Neuronal stem cell (in vitro differentiated cells): Measurements from ENCODE around the gene HMG20B. TPM values are rescaled to one million over a fixed set of nuclear protein-coding genes. Genes with fewer than 3 reads are reported as not detected.

ENCODE experiments used
- DNase-seq: peaks from one replicate; pipeline ENCODE4 v3.0.0-alpha.2; 2013; ENCODE audit warnings: low spot score
- H2AFZ ChIP-seq: one replicate; pipeline ENCODE4 v1.6.1; 2013; ENCODE audit warnings: mild to moderate bottlenecking, low read length, inconsistent platforms
- H2AK5ac ChIP-seq: 2 replicates; pipeline ENCODE4 v1.6.1; 2013; ENCODE audit warnings: low read depth, mild to moderate bottlenecking, inconsistent platforms, low read length, moderate library complexity, mixed read lengths
- H2BK120ac ChIP-seq: 2 replicates; pipeline ENCODE4 v1.6.1; 2013; ENCODE audit warnings: low read depth, mild to moderate bottlenecking, inconsistent platforms, low read length, moderate library complexity, mixed read lengths
- H2BK12ac ChIP-seq: one replicate; pipeline ENCODE4 v1.6.1; 2013; ENCODE audit warnings: low read length, inconsistent platforms
- H2BK15ac ChIP-seq: 2 replicates; pipeline ENCODE4 v1.6.1; 2013; ENCODE audit warnings: mild to moderate bottlenecking, low read length, inconsistent platforms, mixed read lengths
- H2BK5ac ChIP-seq: one replicate; pipeline ENCODE4 v1.6.1; 2013; ENCODE audit warnings: inconsistent platforms, mild to moderate bottlenecking, low read length, moderate library complexity
- H3K14ac ChIP-seq: one replicate; pipeline ENCODE4 v1.6.1; 2013; ENCODE audit warnings: low read length, inconsistent platforms
- H3K18ac ChIP-seq: 2 replicates; pipeline ENCODE4 v1.6.1; 2013; ENCODE audit warnings: low read length, inconsistent platforms
- H3K23ac ChIP-seq: 2 replicates; pipeline ENCODE4 v1.6.1; 2013; ENCODE audit warnings: low read depth, mild to moderate bottlenecking, mixed read lengths, low read length, inconsistent platforms; ENCODE audit not compliant: poor library complexity
- H3K27ac ChIP-seq: replicated peaks from 3 replicates; pipeline ENCODE4 v1.5.1; 2013; ENCODE audit warnings: low read length, inconsistent platforms
- H3K27me3 ChIP-seq, 3 experiments: 2 replicates each; pipeline ENCODE4 v1.6.1; 2013; ENCODE audit warnings: low read length in 3 of 3, mild to moderate bottlenecking in 2 of 3, inconsistent platforms in 1 of 3, low read depth in 1 of 3, mixed read lengths in 1 of 3, moderate library complexity in 1 of 3; ENCODE audit not compliant: control insufficient read depth in 3 of 3, insufficient read depth in 3 of 3
- H3K36me3 ChIP-seq, 2 donors: replicated peaks in 1 of 2; 2 replicates each; pipeline ENCODE4 v1.6.1; 2013; ENCODE audit warnings: low read length in 2 of 2; ENCODE audit not compliant: control insufficient read depth in 2 of 2, insufficient read depth in 2 of 2
- H3K4ac ChIP-seq: 2 replicates; pipeline ENCODE4 v1.6.1; 2013; ENCODE audit warnings: inconsistent platforms, mild to moderate bottlenecking, low read length, moderate library complexity
- H3K4me1 ChIP-seq, 2 donors: 1 replicate in 1 of 2; 2 replicates in 1 of 2; pipeline ENCODE4 v1.6.1; 2013; ENCODE audit warnings: low read length in 2 of 2, low read depth in 1 of 2; ENCODE audit not compliant: control insufficient read depth in 2 of 2, insufficient read depth in 1 of 2
- H3K4me2 ChIP-seq: one replicate; pipeline ENCODE4 v1.6.1; 2013; ENCODE audit warnings: mild to moderate bottlenecking, low read length, inconsistent platforms; ENCODE audit not compliant: insufficient read depth, poor library complexity, severe bottlenecking
- H3K4me3 ChIP-seq, 2 donors: 2 replicates each; pipeline ENCODE4 v1.5.1; 2013; ENCODE audit warnings: low read length in 2 of 2, mild to moderate bottlenecking in 2 of 2, inconsistent platforms in 1 of 2, moderate library complexity in 1 of 2
- H3K79me1 ChIP-seq: one replicate; pipeline ENCODE4 v1.6.1; 2013; ENCODE audit warnings: low read depth, mild to moderate bottlenecking, inconsistent platforms, low read length, moderate library complexity
- H3K9ac ChIP-seq: one replicate; pipeline ENCODE4 v1.6.1; 2013; ENCODE audit warnings: mild to moderate bottlenecking, low read depth, low read length, inconsistent platforms; ENCODE audit not compliant: poor library complexity
- H3K9me3 ChIP-seq, 2 donors: replicated peaks in 1 of 2; 2 replicates each; pipeline versions ENCODE3 to v1.6.1; 2013; ENCODE audit warnings: low read length in 2 of 2, mild to moderate bottlenecking in 2 of 2, inconsistent platforms in 1 of 2, low read depth in 1 of 2, mixed read lengths in 1 of 2, moderate library complexity in 1 of 2; ENCODE audit not compliant: control insufficient read depth in 2 of 2, insufficient read depth in 1 of 2
- H4K8ac ChIP-seq: one replicate; pipeline ENCODE4 v1.6.1; 2013; ENCODE audit warnings: low read depth, mild to moderate bottlenecking, inconsistent platforms, low read length, moderate library complexity
- H4K91ac ChIP-seq: one replicate; pipeline ENCODE4 v1.6.1; 2013; ENCODE audit warnings: low read length, low read depth, mild to moderate bottlenecking, inconsistent platforms; ENCODE audit not compliant: poor library complexity
- WGBS, 2 donors: extraction: QIAGEN DNeasy Blood & Tissue Kit; methylation state at CpG; one replicate each; pipeline ENCODE4 v1.1.7; 2013; ENCODE audit warnings: missing lambda C conversion rate in 2 of 2, mixed read lengths in 1 of 2; ENCODE audit not compliant: insufficient read length in 2 of 2, insufficient replicate concordance in 1 of 2; ENCODE audit errors: extremely low coverage in 2 of 2; 5-methylcytosine and 5-hydroxymethylcytosine counted together
- polyA plus RNA-seq, 2 experiments: library from polyadenylated mRNA; stranded (reverse); fragments of 200-250 nt; gene quantifications; one replicate each; pipeline ENCODE4 v1.2.3, GENCODE V29; 2013

HMG20B gene
- 76.9 TPM for polyA plus RNA-seq (2013, experiment 1 of 2)
- polyA plus RNA-seq (2013, experiment 2 of 2): 73.8 TPM

DNA sequence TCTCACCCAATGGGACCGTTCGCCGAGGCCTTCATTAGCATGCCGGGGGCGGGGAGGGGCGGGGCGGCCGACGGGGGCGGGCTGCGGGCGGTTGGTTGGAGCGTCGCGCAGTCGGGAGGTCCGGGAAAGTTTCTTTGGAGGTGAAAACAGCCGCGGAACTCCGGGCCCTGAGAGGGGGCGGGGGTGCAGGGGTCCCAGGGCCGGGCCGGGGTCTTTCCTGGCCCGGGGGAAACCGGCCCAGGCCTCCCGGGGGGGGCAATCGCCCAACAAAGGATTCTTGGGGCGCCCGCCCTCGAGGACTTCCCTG is at the start of gene HMG20B:
HMG20B (plus strand) TSS at position 90 of the 307 bp plus-strand sequence. CDS start 366 bp downstream, outside the sequence.
- DNase-seq: no peak
- no peak within 1 kb of the TSS for H4K8ac ChIP-seq
- H3K36me3 ChIP-seq: peaks cover 9 to 19% of the 10 kb centered on the region in 2 donors
- H3K4me1 ChIP-seq: peaks cover 5 to 17% of the 10 kb centered on the region in 2 donors
- peaks cover 0 to 12% (median 0%) of the 10 kb centered on the region in 3 experiments for H3K27me3 ChIP-seq
- H3K18ac ChIP-seq: peak within 1 kb of the TSS; percentile 97
- H3K4me2 ChIP-seq: peak within 1 kb of the TSS; percentile 97
- H3K4ac ChIP-seq: peak within 1 kb of the TSS; percentile 37
- H3K14ac ChIP-seq: peak within 1 kb of the TSS; percentile 38
- peak within 1 kb of the TSS; percentile 96 for H2AFZ ChIP-seq
- H3K9ac ChIP-seq: peak within 1 kb of the TSS; percentile 96
- peak within 1 kb of the TSS; percentile 94 to 98 for H3K4me3 ChIP-seq
- H4K91ac ChIP-seq: no peak within 1 kb of the TSS
- H3K79me1 ChIP-seq: peaks cover 3% of the 10 kb centered on the region
- no peak within 1 kb of the TSS for H2BK120ac ChIP-seq
- no peak within 1 kb of the TSS for H2BK12ac ChIP-seq
- H2BK5ac ChIP-seq: peak within 1 kb of the TSS; percentile 93
- H2BK15ac ChIP-seq: peak within 1 kb of the TSS; percentile 71
- no peaks in the 10 kb centered on the region for H3K9me3 ChIP-seq
- peak within 1 kb of the TSS; percentile 92 for H2AK5ac ChIP-seq
- H3K23ac ChIP-seq: peak within 1 kb of the TSS; percentile 65
- peak within 1 kb of the TSS; percentile 42 for H3K27ac ChIP-seq
- no CpG with 5 or more reads among the region's 30 CpGs for WGBS, 2 donors

DNA sequence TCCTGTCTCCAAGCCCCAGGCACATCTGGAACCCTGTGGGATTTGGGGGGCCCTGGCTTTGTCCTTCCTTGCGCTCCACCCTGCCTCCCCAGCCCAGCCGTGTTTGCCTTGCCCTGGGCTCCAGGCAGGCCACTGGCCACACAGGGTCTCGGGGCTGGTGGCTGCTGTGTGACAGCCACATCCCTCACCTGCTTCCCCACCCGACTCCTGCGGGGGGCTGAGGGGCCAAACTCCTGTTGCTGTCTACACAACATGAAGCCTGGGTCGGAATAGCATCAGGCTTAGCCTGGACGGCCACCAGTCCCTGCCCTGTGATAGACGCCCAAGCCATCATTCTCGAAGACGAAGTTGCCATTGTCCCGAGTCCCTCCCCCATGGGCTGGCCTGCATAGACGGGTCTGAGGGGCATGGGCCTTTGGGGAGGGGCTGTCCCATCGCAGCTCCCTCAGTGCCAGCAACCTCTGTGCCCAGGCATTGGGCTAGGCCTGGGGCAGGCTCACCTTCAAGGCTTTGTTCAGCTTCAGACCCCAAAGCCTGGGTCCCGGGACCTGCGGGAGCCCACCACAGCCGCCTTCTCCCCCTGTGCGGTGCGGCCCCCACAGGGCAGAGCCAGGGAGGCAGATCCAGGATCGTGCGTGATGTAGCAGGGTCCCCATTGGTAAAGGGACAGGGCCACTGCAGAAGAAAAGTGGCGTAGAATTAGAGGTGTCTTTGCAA is 49.2 kb upstream of the HMG20B start:
- no peak overlapping the region for H3K18ac ChIP-seq
- H2AFZ ChIP-seq: no peak overlapping the region

DNA sequence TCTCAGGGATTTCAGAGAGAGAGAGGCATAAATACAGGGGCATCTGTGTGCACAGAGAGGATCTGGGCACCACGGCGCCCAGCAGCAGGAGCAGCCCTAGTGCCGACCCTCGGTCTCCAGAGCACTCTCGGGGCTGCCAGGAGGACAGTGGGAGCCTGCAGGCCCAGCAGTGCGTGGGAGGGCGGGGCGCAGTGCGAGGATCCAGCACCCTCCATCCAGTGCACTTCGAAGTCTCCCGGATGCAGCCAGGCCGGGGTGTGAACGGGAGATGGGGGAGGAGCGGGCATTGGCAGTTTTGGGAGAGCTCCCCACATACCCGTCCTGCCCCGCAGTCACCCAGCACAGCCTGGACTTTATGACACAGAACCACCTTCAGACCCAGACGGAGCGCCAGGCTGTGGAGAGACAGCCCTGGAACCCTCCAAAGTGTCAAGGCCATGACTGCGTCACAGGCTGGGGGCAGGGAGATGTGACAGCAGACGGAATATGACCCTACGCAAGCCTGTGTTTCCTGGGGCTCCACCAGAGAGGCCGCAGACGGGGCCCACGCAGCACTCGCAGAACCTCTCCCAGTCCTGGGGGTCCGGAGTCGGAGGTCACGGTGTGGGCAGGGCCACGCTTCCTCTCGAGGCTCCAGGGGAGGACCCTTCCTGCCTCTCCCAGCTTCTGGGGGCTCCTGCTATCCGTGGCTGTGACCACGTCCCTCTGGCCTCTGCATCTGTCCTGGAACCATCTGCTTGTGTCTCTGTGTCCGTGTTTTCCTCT is 48.5 kb upstream of the HMG20B start:
- Histone ChIP-seq H3K9ac (no peak overlapping the region), H4K8ac (no peak overlapping the region), H3K4me2 (no peak overlapping the region), H2BK120ac (no peak overlapping the region), H2BK15ac (no peak overlapping the region), H3K23ac (no peak overlapping the region), H3K27me3 (peaks cover 0 to 2% (median 0%) of the 10 kb centered on the region in 3 experiments), H3K4me1 (no peaks in the 10 kb centered on the region), H4K91ac (no peak overlapping the region), H2BK12ac (no peak overlapping the region), H3K36me3 (peaks cover 35 to 91% of the 10 kb centered on the region in 2 donors), H3K18ac (no peak overlapping the region), H3K27ac (no peak overlapping the region), H2BK5ac (no peak overlapping the region), H3K79me1 (peaks cover 32% of the 10 kb centered on the region), H3K14ac (no peak overlapping the region), H2AFZ (no peak overlapping the region), H2AK5ac (no peak overlapping the region), H3K9me3 (no peaks in the 10 kb centered on the region), H3K4ac (no peak overlapping the region), H3K4me3 (no peak overlapping the region)
- no CpG with 5 or more reads among the region's 33 CpGs for WGBS, 2 donors
- no peak for DNase-seq

More for the DNA sequence above, 49.2 kb upstream of the HMG20B start:
- peaks cover 0 to 2% (median 0%) of the 10 kb centered on the region in 3 experiments for H3K27me3 ChIP-seq
- H3K14ac ChIP-seq: no peak overlapping the region
- no peaks in the 10 kb centered on the region for H3K4me1 ChIP-seq
- peaks cover 37% of the 10 kb centered on the region for H3K79me1 ChIP-seq
- H2BK120ac ChIP-seq: no peak overlapping the region
- H3K27ac ChIP-seq: no peak overlapping the region
- H4K91ac ChIP-seq: no peak overlapping the region
- no peak overlapping the region for H2BK15ac ChIP-seq
- no peak overlapping the region for H2AK5ac ChIP-seq
- peaks cover 36 to 95% of the 10 kb centered on the region in 2 donors for H3K36me3 ChIP-seq
- no peak overlapping the region for H3K4ac ChIP-seq
- peak overlapping the region; percentile 24 for H2BK5ac ChIP-seq
- H3K4me3 ChIP-seq: no peak overlapping the region
- no peak overlapping the region for H2BK12ac ChIP-seq
- no peak overlapping the region for H3K9ac ChIP-seq
- H4K8ac ChIP-seq: no peak overlapping the region
- H3K4me2 ChIP-seq: no peak overlapping the region
- no CpG with 5 or more reads among the region's 21 CpGs for WGBS, 2 donors
- DNase-seq: no peak
- H3K23ac ChIP-seq: peak overlapping the region; percentile 73
- no peaks in the 10 kb centered on the region for H3K9me3 ChIP-seq

DNA sequence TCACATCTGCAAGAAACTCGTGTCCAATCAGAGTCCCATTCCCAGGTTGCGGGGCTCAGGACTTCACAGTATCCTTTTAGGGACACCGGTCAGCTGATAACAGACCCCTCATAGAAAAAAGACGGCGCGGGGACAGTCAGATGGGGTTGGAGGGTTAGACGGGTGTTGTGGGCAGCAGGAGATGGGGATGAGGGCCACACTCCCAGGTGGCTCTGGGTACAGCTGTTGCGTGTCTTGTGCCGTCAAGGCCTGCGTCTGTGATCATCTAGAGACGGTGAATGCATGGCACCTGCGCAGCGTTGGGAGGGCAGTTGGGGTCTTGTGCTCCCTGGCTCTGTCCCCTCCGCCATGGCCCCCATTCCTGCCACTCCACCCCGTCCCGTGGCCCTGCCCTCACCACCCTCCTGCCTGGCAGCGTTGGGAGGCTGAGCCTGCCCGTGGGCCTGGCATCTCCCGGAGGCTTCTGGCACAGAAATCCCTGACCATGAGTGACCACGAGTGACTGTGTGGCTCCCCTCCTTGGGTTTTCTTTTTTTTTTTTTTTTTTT is 47.8 kb upstream of the HMG20B start:
- peaks cover 35 to 84% of the 10 kb centered on the region in 2 donors for H3K36me3 ChIP-seq
- no peak overlapping the region for H3K9ac ChIP-seq
- WGBS, 2 donors: no CpG with 5 or more reads among the region's 20 CpGs
- H4K91ac ChIP-seq: no peak overlapping the region
- no peak overlapping the region for H2BK12ac ChIP-seq
- H3K18ac ChIP-seq: no peak overlapping the region
- H3K14ac ChIP-seq: no peak overlapping the region
- no peak overlapping the region for H4K8ac ChIP-seq
- peak overlapping the region; percentile 6 for H2BK5ac ChIP-seq
- H3K4me1 ChIP-seq: no peaks in the 10 kb centered on the region
- no peak overlapping the region for H3K4ac ChIP-seq
- H3K4me2 ChIP-seq: no peak overlapping the region
- no peaks in the 10 kb centered on the region for H3K9me3 ChIP-seq
- H2AFZ ChIP-seq: no peak overlapping the region
- no peak overlapping the region for H3K4me3 ChIP-seq
- H2AK5ac ChIP-seq: no peak overlapping the region
- H3K27ac ChIP-seq: no peak overlapping the region
- peaks cover 0 to 2% (median 0%) of the 10 kb centered on the region in 3 experiments for H3K27me3 ChIP-seq
- no peak overlapping the region for H2BK120ac ChIP-seq
- no peak overlapping the region for H3K23ac ChIP-seq
- peaks cover 30% of the 10 kb centered on the region for H3K79me1 ChIP-seq
- no peak overlapping the region for H2BK15ac ChIP-seq
- no peak for DNase-seq
